GM19238 (cell line): ENCODE data around the gene ASF1B.
"Not testable (repeated sequence)": the region's sequence is repeated elsewhere in the genome, so short reads cannot be mapped to it uniquely, and the experiment has no call there.

Experiments
- DNase-seq: peaks from one replicate; pipeline ENCODE4 v3.0.0; 2011; ENCODE audit warnings: low spot score; ENCODE audit not compliant: insufficient read length

ASF1B gene

GRCh38 chr19:14160017-14160703, 23.8 kb upstream of the ASF1B start:
- no peak for DNase-seq

GRCh38 chr19:14159059-14159458, 22.7 kb upstream of the ASF1B start:
- no peak for DNase-seq

DNA sequence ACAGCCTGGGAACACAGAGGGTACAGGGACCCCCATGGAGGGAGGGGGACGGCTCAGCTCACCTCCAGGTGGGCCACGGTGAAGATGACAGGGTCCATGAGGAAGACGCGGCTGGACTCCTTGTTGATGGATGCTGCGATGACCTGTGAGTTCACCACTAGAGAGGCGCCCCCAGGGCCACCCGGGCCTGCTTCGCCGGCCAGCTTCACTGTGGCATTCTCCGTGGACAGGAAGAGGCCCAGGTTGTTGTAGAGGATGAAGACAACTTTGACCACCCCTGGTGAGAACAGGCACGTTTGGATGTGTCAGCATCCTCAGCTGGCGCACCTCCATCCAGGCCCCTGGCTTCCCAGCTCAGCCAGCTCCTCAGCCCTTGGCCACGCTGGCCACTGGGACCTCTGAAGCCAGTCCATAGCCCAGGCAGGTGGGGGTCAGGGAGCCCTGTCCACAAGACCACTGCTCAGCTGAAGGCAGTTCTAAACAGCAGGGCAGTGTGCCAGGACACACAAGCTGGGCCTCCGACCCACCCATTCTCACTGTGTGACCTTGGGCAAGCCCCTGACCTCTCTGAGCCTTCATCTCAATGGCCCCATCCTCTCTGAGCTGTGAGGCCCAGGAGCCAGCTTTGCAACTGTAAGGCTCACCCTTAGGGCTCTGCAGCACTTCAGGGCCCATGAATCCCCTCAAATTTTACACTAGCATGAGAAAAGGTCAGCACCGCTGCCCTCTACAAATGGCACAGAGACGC, 22.1 kb upstream of the ASF1B start:
- DNase-seq, result no peak

- no peak for DNase-seq
Observed at GRCh38 chr19:14156971-14157717, 20.8 kb upstream of the ASF1B start.

- DNase-seq, result no peak
Observed at GRCh38 chr19:14156122-14156521, 19.7 kb upstream of the ASF1B start.

- no peak for DNase-seq
Observed at GRCh38 chr19:14155371-14155770, 19.0 kb upstream of the ASF1B start.

DNA sequence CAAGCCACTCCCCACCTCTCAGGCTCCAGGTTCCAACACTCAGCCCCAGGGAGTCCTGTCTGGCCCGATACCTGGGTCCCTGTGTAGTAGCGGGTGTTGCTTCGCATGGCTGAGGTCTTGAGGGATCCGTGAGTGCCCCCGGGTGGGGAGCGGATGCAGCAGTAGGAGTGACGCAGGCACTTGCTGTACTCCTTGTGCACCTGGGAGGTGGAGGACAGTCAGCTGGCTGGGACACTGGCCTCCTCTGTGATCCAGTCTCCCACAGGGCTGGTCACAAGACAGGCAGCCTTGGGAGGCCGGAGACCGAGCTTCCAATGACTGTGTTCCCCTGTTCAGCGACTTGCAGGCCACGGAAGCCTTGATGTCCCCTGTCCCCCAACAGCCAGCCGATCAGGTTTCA, 16.3 kb upstream of the ASF1B start:
- DNase-seq, result no peak

DNA sequence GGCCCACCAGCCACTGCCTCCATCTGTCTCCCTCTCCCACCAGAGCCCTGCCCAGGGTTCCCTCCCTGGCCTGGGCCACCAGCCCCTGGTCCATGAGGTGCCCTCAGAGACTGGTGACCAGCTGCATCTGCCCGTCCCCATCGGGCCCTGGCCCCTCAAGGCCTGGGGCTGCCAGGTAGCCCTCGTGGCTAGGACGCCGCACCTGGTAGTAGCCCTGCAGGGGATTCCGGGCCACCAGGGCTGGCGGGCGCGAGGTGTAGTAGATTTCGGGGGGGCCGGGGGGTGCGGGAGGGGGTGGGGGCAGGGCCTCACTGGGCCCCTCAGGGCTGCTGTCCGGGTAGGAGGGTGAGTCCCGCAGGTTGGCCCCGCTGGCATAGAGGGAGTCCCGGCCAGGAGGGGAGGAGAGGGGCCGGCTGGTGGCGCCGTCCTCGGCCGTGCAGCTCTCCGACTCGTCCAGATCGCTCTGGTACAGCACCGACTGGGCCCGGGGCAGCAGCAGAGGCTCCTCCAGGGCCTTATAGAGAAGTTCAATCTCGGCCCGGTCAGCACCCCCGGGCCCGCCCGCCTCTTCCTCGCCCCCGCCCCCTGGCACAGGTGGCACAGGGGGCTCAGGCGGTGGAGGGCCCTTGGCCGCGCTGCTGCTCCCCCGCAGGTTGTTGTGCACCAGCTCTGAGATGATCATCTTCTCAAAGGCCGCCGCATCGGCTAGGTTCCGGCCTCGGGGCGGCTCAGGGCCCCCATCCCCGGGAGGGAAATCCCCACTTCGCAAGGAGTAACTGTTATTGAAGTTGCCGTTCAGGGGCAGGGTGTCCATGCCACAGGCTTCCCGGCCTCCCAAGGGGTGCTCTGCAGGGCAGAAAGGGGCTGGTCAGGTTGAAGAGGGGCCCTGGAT, 14.6 kb upstream of the ASF1B start:
- DNase-seq, result no peak

GRCh38 chr19:14150041-14150769, 13.8 kb upstream of the ASF1B start:
- DNase-seq, result no peak

DNA sequence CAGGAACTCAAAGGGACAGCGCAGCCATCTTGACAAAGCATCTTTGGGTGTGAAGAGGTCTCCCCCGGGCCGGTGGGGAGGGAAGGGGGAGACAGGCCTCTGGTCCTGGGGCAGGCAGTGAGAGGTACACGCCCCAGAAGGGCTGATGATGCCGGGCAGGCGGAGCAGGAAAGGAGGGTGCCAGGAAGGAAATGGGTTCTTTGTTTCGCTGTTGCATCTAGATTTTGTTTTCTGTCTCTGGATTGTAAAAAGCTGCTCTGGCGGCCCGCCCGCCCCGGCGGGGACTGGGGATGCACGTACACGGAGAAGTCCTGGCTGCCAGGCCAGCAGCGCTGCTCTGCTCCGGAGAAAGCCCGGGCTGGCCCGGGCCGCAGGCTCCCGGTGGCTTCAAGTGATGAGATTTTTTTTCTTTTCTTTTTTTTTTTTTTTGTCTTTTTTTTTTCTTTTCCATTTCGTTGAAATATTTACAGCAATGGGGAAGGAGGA, 13.2 kb upstream of the ASF1B start:
- peak; percentile 55 for DNase-seq

DNA sequence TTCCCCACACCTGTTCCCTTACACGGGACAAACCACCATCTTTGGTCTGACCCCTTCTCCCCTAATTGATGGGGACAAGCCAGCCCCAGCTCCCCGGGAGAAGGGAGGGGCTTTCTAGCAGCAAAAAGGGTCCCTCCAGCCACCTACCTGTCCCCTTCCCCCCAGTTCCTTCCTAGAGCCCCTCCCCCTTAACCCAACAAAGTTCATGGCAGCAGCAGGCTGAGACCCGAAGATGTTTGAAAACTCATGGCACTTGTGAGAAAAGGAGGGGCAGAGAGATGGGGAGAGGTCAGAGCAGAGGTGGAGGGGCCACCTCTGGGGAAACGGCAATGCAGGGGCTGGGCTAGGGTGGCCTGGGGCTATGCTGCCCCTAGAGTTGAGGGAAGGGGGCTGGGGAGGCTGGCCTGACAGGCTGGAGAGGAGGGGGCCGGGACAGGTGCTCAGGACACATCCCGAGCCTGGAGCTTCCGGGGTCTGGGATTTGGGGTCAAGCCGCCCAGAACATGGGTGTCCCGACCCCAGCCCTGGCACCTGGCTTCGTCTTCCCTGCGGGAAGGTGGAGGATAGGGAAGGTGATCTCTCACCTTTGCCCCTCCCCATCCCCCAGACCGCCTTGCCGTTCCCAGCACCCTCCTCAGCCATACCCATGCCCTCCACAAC, 12.5 kb upstream of the ASF1B start:
- DNase-seq, result no peak

GRCh38 chr19:14147797-14148605, 11.6 kb upstream of the ASF1B start:
- peak; percentile 69 for DNase-seq

- DNase-seq, result no peak
Observed at GRCh38 chr19:14146789-14147216, 10.4 kb upstream of the ASF1B start.

GRCh38 chr19:14146169-14146568, 9.8 kb upstream of the ASF1B start:
- not testable (repeated sequence) for DNase-seq

DNA sequence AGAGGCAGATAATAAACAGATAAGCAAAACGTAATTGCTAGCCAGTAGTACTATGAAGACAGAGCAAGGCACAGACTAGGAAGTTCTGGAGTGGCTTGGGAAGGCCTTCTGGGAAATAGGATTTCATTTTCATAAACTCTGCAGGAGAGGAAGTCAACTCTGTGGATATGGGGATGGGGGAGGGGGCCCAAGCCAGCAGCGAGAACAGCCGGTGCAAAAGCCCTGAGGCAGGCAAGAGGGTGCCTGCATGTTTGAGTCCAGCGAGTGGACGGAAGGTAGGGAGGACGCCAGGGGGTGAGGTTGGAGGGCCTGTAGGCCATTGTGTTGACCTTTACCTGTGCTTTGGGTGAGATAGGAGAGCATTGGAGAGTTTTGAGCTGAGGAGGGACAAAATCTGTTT, 9.0 kb upstream of the ASF1B start:
- DNase-seq, result no peak

DNA sequence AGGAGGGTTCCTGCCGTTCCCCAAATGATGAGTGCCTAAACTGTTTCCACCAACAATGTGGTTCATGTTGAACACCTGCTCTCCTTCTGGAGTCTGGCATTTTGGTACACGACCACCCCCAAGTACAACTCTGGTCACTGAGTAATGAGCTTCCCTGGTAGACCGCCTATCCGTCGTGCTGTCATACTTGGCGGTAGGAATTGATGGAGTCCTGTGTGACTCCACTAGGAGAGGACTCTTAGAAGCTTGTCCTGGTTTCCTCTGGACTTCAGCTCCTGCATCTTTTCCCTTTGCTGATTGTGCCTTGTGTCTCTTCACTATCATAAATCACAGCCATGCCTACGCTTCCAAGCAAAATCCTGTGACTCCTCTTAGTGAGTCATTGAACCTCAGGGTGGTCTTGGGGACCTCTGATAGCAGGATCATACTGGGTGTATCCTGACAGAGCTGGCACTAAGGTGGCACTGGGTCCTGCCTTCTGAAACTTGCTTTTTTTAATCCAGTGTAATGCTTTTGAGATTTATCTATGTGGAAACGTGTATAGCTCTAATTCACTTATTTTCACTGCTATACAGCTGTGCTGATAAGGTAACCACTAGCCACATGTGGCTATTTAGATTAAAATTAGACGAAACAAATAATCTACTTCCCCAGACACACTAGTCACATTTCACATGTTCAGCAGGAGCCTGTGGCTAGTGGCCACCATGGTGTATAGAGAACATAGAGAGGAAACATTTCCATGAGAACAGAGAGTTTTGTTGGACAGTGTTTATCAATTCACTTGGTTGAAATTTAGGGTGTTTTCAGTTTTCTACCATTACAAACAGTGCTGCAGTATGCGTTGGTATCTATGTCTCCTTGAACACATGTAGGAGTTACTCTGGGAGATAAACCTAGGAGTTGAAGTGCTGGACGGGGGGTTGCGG, 6.1 kb upstream of the ASF1B start:
- no peak for DNase-seq

- no peak for DNase-seq
Observed at GRCh38 chr19:14141041-14141440, 4.7 kb upstream of the ASF1B start.

GRCh38 chr19:14139944-14140343, 3.6 kb upstream of the ASF1B start:
- DNase-seq, result no peak
